Thoracic aorta (tissue), 2 donors: Measurements from ENCODE around the gene ATP2B2. TPM values are rescaled to one million over a fixed set of nuclear protein-coding genes. Genes with fewer than 3 reads are reported as not detected.

Experiments used
- ATAC-seq: fragments of 150-250 bp; one replicate; pipeline ENCODE4 v1.8.0; 2017; ENCODE audit warnings: low read depth; ENCODE audit not compliant: insufficient number of reproducible peaks, low FRiP score
- DNase-seq: peaks from one replicate; pipeline ENCODE4 v3.0.0-alpha.2; 2020; ENCODE audit warnings: low spot score
- H3K27ac ChIP-seq, 2 donors: fragments of 200-600 bp; sonication (generic); 1 replicate in 1 of 2; 2 replicates in 1 of 2; pipeline ENCODE4 v1.5.1; 2016; ENCODE audit warnings: mild to moderate bottlenecking in 2 of 2, moderate library complexity in 2 of 2
- H3K27me3 ChIP-seq: fragments of 200-600 bp; sonication (generic); replicated peaks from 2 replicates; pipeline ENCODE4 v1.6.0; 2016; ENCODE audit warnings: mild to moderate bottlenecking; ENCODE audit not compliant: insufficient read depth
- H3K36me3 ChIP-seq: fragments of 200-600 bp; sonication (generic); one replicate; pipeline ENCODE4 v1.5.1; 2016
- H3K4me1 ChIP-seq, 2 donors: fragments of 200-600 bp; sonication (generic); 1 replicate in 1 of 2; 2 replicates in 1 of 2; pipeline versions ENCODE4 v1.5.1 to v1.6.0; 2016; ENCODE audit warnings: low read depth in 2 of 2, mild to moderate bottlenecking in 1 of 2; ENCODE audit not compliant: control insufficient read depth in 1 of 2
- H3K4me3 ChIP-seq: fragments of 200-600 bp; sonication (generic); 2 replicates; pipeline ENCODE4 v1.5.1; 2016; ENCODE audit warnings: mild to moderate bottlenecking
- H3K9me3 ChIP-seq: fragments of 200-600 bp; sonication (generic); 2 replicates; pipeline ENCODE4 v1.5.1; 2016
- total RNA-seq, 2 donors: library from RNA; depleted of rRNA; stranded (reverse); fragments of >200 nt; gene quantifications; one replicate each; pipeline versions ENCODE4 v1.1.0 to v1.2.3, GENCODE V29; 2016
- TF ChIP-seq, protein P1 (sequence below): fragments of 200-600 bp; sonication (generic); IDR thresholded peaks from one replicate; pipeline ENCODE4 v1.5.1; 2019; ENCODE audit warnings: antibody characterized with exemption

Gene ATP2B2
- total RNA-seq, 2 donors from 2014 or later, result not detected

- no peak for ATAC-seq
- Histone ChIP-seq H3K27ac (no peak overlapping the region), H3K4me3 (no peak overlapping the region), H3K9me3 (no peaks in the 10 kb centered on the region), H3K27me3 (no peaks in the 10 kb centered on the region), H3K36me3 (no peaks in the 10 kb centered on the region), H3K4me1 (no peaks in the 10 kb centered on the region)
- no peak for DNase-seq
- TF ChIP-seq, protein P1, sequence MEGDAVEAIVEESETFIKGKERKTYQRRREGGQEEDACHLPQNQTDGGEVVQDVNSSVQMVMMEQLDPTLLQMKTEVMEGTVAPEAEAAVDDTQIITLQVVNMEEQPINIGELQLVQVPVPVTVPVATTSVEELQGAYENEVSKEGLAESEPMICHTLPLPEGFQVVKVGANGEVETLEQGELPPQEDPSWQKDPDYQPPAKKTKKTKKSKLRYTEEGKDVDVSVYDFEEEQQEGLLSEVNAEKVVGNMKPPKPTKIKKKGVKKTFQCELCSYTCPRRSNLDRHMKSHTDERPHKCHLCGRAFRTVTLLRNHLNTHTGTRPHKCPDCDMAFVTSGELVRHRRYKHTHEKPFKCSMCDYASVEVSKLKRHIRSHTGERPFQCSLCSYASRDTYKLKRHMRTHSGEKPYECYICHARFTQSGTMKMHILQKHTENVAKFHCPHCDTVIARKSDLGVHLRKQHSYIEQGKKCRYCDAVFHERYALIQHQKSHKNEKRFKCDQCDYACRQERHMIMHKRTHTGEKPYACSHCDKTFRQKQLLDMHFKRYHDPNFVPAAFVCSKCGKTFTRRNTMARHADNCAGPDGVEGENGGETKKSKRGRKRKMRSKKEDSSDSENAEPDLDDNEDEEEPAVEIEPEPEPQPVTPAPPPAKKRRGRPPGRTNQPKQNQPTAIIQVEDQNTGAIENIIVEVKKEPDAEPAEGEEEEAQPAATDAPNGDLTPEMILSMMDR, result no peak
Observed at GRCh38 chr3:10484709-10485108, 20.7 kb downstream of the ATP2B2 start.

DNA sequence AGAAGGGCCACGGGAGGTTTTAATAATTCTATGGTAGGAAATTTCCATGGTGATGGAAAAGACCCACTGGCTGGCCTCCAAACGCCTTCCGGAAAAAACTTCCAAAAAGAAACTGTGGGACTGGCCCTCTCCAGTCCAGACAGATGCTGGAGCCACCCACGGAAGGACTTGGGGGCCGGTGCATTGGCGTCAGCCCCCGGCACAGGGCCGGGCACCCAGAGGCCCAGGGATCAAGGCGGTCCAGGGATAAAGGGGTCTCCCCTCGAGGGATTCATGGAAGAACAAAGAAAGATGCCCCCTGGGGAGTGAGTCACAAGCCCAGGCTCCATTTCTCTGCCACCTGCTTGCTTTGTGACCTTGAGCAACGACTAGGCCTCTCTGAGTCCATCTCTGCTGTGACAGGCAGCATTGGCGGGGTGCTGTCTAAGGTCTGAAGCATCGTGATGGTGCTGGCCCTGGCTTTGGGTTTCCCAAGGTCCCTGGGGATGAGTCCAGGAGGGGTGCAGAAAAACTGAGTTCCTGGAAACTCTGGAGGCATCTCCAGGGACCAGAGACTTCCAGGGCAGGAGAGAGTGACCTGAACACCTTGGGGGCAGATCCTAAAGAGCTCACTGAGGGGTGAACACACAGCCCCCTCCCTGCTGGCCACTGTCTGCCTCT, 21.6 kb downstream of the ATP2B2 start:
- DNase-seq, result no peak
- ATAC-seq, result no peak

GRCh38 chr3:10483364-10483675, 22.1 kb downstream of the ATP2B2 start:
- Histone ChIP-seq H3K4me3 (no peak overlapping the region), H3K27ac (no peak overlapping the region), H3K36me3 (no peaks in the 10 kb centered on the region), H3K4me1 (no peaks in the 10 kb centered on the region), H3K9me3 (no peaks in the 10 kb centered on the region), H3K27me3 (no peaks in the 10 kb centered on the region)
- ATAC-seq (no peak), DNase-seq (no peak)
- TF ChIP-seq, protein P1, result no peak

More for the DNA sequence above, 21.6 kb downstream of the ATP2B2 start:
- Histone ChIP-seq H3K4me1 (no peaks in the 10 kb centered on the region), H3K9me3 (no peaks in the 10 kb centered on the region), H3K36me3 (no peaks in the 10 kb centered on the region), H3K27ac (no peak overlapping the region), H3K27me3 (no peaks in the 10 kb centered on the region), H3K4me3 (no peak overlapping the region)
- TF ChIP-seq, protein P1, result no peak

DNA sequence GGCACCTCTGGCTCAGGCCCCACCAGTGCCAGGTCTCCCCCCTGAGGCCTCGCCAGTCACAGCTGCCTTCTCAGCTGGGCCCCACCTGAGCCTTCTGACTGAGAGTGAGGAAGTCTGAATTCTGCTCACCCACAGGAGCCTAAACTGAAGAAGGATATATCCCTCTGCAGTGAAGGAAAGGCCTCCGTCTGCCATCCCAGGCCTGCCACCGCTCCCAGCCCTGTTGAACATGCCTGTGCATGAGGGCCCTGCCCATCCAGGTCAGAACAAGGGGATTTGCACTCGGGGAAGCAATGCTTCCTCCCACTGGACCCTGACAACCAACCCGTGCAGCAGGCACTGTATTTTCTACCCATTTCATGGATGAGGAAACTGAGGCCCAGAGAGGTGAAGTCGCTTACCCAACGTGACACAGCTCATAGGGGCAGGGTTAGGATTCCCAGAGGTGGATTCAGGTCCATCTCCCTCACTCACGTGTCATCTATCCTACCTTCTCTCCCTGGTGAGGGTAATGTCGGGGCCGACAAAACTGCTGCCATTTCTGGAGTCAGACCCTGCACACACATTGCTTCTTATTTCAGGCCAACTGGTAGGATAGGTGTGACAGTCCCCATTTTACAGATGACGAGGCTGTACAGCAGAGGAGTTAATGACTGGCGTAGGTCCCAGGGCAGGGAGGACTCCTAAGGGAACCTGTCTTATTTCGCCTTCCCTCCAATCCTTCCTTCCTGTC, 22.6 kb downstream of the ATP2B2 start:
- DNase-seq (no peak), ATAC-seq (no peak)
- Histone ChIP-seq H3K4me1 (no peaks in the 10 kb centered on the region), H3K4me3 (no peak overlapping the region), H3K27ac (no peak overlapping the region), H3K9me3 (no peaks in the 10 kb centered on the region), H3K36me3 (no peaks in the 10 kb centered on the region), H3K27me3 (no peaks in the 10 kb centered on the region)
- TF ChIP-seq, protein P1, result no peak

- Histone ChIP-seq H3K9me3 (no peaks in the 10 kb centered on the region), H3K36me3 (no peaks in the 10 kb centered on the region), H3K4me1 (no peaks in the 10 kb centered on the region), H3K27ac (no peak overlapping the region), H3K4me3 (no peak overlapping the region), H3K27me3 (no peaks in the 10 kb centered on the region)
- TF ChIP-seq, protein P1, result no peak
- no peak for DNase-seq
- ATAC-seq, result no peak
Observed at GRCh38 chr3:10480871-10481378, 24.5 kb downstream of the ATP2B2 start.
